Measurements from ENCODE around the gene ZNF646.

DNA sequence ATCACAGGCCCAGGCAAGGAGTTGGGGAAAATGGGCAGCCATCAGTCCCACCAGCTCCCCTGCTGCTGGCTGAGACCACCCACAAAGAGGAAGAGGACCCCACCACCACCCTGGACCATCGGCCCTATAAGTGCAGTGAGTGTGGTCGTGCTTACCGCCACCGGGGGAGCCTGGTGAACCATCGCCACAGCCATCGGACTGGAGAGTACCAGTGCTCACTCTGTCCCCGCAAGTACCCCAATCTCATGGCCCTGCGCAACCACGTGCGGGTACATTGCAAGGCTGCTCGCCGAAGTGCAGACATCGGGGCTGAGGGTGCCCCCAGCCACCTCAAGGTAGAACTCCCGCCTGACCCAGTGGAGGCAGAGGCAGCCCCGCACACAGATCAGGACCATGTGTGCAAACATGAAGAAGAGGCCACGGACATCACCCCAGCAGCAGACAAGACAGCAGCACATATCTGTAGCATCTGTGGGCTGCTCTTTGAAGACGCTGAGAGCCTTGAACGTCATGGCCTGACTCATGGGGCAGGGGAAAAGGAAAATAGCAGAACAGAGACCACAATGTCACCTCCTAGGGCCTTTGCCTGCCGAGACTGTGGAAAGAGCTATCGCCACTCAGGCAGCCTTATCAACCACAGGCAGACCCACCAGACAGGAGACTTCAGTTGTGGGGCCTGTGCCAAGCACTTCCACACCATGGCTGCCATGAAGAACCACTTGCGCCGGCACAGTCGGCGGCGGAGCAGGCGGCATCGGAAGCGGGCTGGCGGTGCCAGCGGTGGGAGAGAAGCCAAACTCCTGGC lies 3.6 kb downstream of the ZNF646 start:
- TF ChIP-seq, protein P1, sequence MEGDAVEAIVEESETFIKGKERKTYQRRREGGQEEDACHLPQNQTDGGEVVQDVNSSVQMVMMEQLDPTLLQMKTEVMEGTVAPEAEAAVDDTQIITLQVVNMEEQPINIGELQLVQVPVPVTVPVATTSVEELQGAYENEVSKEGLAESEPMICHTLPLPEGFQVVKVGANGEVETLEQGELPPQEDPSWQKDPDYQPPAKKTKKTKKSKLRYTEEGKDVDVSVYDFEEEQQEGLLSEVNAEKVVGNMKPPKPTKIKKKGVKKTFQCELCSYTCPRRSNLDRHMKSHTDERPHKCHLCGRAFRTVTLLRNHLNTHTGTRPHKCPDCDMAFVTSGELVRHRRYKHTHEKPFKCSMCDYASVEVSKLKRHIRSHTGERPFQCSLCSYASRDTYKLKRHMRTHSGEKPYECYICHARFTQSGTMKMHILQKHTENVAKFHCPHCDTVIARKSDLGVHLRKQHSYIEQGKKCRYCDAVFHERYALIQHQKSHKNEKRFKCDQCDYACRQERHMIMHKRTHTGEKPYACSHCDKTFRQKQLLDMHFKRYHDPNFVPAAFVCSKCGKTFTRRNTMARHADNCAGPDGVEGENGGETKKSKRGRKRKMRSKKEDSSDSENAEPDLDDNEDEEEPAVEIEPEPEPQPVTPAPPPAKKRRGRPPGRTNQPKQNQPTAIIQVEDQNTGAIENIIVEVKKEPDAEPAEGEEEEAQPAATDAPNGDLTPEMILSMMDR (IDR thresholded peaks at IDR 0.05; ENCODE audit: low read depth, low read length, missing input control): no peak
- no peak for TF ChIP-seq GABPA (IDR thresholded peaks at IDR 0.05 in 1 of 2, conservative IDR thresholded peaks at IDR 0.05 in 1 of 2)
- TF ChIP-seq REST (IDR thresholded peaks at IDR 0.05): no peak
- no peak for TF ChIP-seq TAF1 (conservative IDR thresholded peaks at IDR 0.05)
- TF ChIP-seq, protein P2, sequence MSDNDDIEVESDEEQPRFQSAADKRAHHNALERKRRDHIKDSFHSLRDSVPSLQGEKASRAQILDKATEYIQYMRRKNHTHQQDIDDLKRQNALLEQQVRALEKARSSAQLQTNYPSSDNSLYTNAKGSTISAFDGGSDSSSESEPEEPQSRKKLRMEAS (IDR thresholded peaks at IDR 0.05): no peak
- no peak for TF ChIP-seq YY1 (IDR thresholded peaks at IDR 0.05)
- TF ChIP-seq FOXA2 (IDR thresholded peaks at IDR 0.05): no peak
- no peak for TF ChIP-seq FOXA1 (IDR thresholded peaks at IDR 0.05)
- no peak for TF ChIP-seq RAD21 (IDR thresholded peaks at IDR 0.05)
- TF ChIP-seq SP1 (IDR thresholded peaks at IDR 0.05): no peak
- TF ChIP-seq JUND (IDR thresholded peaks at IDR 0.05): no peak
- no peak for TF ChIP-seq EGR1 (IDR thresholded peaks at IDR 0.05; ENCODE audit: low read depth in 2 of 2)
- TF ChIP-seq, protein P3, sequence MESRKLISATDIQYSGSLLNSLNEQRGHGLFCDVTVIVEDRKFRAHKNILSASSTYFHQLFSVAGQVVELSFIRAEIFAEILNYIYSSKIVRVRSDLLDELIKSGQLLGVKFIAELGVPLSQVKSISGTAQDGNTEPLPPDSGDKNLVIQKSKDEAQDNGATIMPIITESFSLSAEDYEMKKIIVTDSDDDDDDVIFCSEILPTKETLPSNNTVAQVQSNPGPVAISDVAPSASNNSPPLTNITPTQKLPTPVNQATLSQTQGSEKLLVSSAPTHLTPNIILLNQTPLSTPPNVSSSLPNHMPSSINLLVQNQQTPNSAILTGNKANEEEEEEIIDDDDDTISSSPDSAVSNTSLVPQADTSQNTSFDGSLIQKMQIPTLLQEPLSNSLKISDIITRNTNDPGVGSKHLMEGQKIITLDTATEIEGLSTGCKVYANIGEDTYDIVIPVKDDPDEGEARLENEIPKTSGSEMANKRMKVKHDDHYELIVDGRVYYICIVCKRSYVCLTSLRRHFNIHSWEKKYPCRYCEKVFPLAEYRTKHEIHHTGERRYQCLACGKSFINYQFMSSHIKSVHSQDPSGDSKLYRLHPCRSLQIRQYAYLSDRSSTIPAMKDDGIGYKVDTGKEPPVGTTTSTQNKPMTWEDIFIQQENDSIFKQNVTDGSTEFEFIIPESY (IDR thresholded peaks at IDR 0.05): no peak

Data from liver (tissue), 3 donors.